ENCODE data around the gene STN1.

Gene STN1

GRCh38 chr10:103843854-103844570 lies 74.0 kb downstream of the STN1 start:
- no peak for DNase-seq (ENCODE audit: low read depth)

- DNase-seq (ENCODE audit: low read depth) = no peak
Observed at GRCh38 chr10:103843045-103843444, 74.9 kb downstream of the STN1 start.

GRCh38 chr10:103842605-103843004 lies 75.4 kb downstream of the STN1 start:
- DNase-seq (ENCODE audit: low read depth) = no peak

- DNase-seq (ENCODE audit: low read depth) = no peak
Observed at GRCh38 chr10:103841519-103841918, 76.5 kb downstream of the STN1 start.

- no peak for DNase-seq (ENCODE audit: low read depth)
Observed at GRCh38 chr10:103840740-103841070, 77.3 kb downstream of the STN1 start.

GRCh38 chr10:103839872-103840739 lies 77.9 kb downstream of the STN1 start:
- DNase-seq (ENCODE audit: low read depth) = no peak

- no peak for DNase-seq (ENCODE audit: low read depth)
Observed at GRCh38 chr10:103839519-103839871, 78.5 kb downstream of the STN1 start.

- DNase-seq (ENCODE audit: low read depth) = no peak
Observed at GRCh38 chr10:103838862-103839518, 79.0 kb downstream of the STN1 start.

- no peak for DNase-seq (ENCODE audit: low read depth)
Observed at GRCh38 chr10:103838070-103838395, 80.0 kb downstream of the STN1 start.

GRCh38 chr10:103837370-103838069 lies 80.5 kb downstream of the STN1 start:
- DNase-seq (ENCODE audit: low read depth) = no peak

- DNase-seq (ENCODE audit: low read depth) = no peak
Observed at GRCh38 chr10:103836861-103837260, 81.1 kb downstream of the STN1 start.

GRCh38 chr10:103836273-103836672 lies 81.7 kb downstream of the STN1 start:
- DNase-seq (ENCODE audit: low read depth) = no peak

GRCh38 chr10:103835096-103836050 lies 82.6 kb downstream of the STN1 start:
- DNase-seq (ENCODE audit: low read depth) = no peak

GRCh38 chr10:103834436-103835095 lies 83.4 kb downstream of the STN1 start:
- DNase-seq (ENCODE audit: low read depth) = no peak

GRCh38 chr10:103833731-103834365 lies 84.1 kb downstream of the STN1 start:
- no peak for DNase-seq (ENCODE audit: low read depth)

GRCh38 chr10:103832806-103833205 lies 85.2 kb downstream of the STN1 start:
- DNase-seq (ENCODE audit: low read depth) = no peak

Measured in stimulated activated CD8-positive, alpha-beta memory T cell treated with anti-CD3 and anti-CD28 coated beads, Interleukin-15, amount 100 ng/mL, for 1 hour (primary cell).